ENCODE results near the gene SUSD1.

GRCh38 chr9:112075009-112075378 is 100.1 kb downstream of the SUSD1 start:
- TF ChIP-seq CTCF (IDR thresholded peaks at IDR 0.05; ENCODE audit: borderline replicate concordance, extremely low read depth, low read length, poor library complexity, severe bottlenecking) (no peak), EZH2 (IDR thresholded peaks at IDR 0.05; ENCODE audit: borderline replicate concordance, low read depth, low read length, severe bottlenecking) (no peak)

All from DND-41 (cell line).